Stimulated activated CD4-positive, alpha-beta T cell treated with anti-CD3 and anti-CD28 coated beads, Interleukin-1b, Interleukin-23, amount 100 ng/mL, for 48 hours (primary cell): ENCODE results near the gene DOCK2.
"Not testable (repeated sequence)": the region's sequence is repeated elsewhere in the genome, so short reads cannot be mapped to it uniquely, and the experiment has no call there.

ENCODE experiments used
- DNase-seq: peaks from one replicate; pipeline ENCODE4 v3.0.0-alpha.2; 2020

The DOCK2 gene

GRCh38 chr5:169641253-169641652 lies 4.2 kb downstream of the DOCK2 start:
- no peak for DNase-seq

- DNase-seq, result no peak
Observed at GRCh38 chr5:169646856-169647255, 9.8 kb downstream of the DOCK2 start.

- no peak for DNase-seq
Observed at GRCh38 chr5:169647566-169647965, 10.5 kb downstream of the DOCK2 start.

- no peak for DNase-seq
Observed at GRCh38 chr5:169648725-169649310, 11.7 kb downstream of the DOCK2 start.

- peak; percentile 49 for DNase-seq
Observed at GRCh38 chr5:169649486-169649885, 12.4 kb downstream of the DOCK2 start.

GRCh38 chr5:169650701-169651331 lies 13.7 kb downstream of the DOCK2 start:
- DNase-seq, result no peak

GRCh38 chr5:169651526-169651925 lies 14.5 kb downstream of the DOCK2 start:
- DNase-seq, result no peak

GRCh38 chr5:169652057-169652456 lies 15.0 kb downstream of the DOCK2 start:
- DNase-seq, result no peak

GRCh38 chr5:169653091-169653490 lies 16.0 kb downstream of the DOCK2 start:
- DNase-seq, result no peak

- no peak for DNase-seq
Observed at GRCh38 chr5:169655353-169655752, 18.3 kb downstream of the DOCK2 start.

GRCh38 chr5:169656125-169656901 lies 19.2 kb downstream of the DOCK2 start:
- no peak for DNase-seq

GRCh38 chr5:169657127-169657526 lies 20.1 kb downstream of the DOCK2 start:
- no peak for DNase-seq

GRCh38 chr5:169662451-169662850 lies 25.4 kb downstream of the DOCK2 start:
- DNase-seq, result not testable (repeated sequence)

- DNase-seq, result no peak
Observed at GRCh38 chr5:169663537-169663936, 26.5 kb downstream of the DOCK2 start.

- DNase-seq, result no peak
Observed at GRCh38 chr5:169666365-169666764, 29.3 kb downstream of the DOCK2 start.

GRCh38 chr5:169667896-169668674 lies 31.0 kb downstream of the DOCK2 start:
- DNase-seq, result no peak

- no peak for DNase-seq
Observed at GRCh38 chr5:169668732-169669131, 31.7 kb downstream of the DOCK2 start.

- no peak for DNase-seq
Observed at GRCh38 chr5:169670769-169671525, 33.9 kb downstream of the DOCK2 start.

GRCh38 chr5:169682026-169682425 lies 45.0 kb downstream of the DOCK2 start:
- no peak for DNase-seq

GRCh38 chr5:169686137-169686536 lies 49.1 kb downstream of the DOCK2 start:
- DNase-seq, result no peak

- no peak for DNase-seq
Observed at GRCh38 chr5:169688106-169688505, 51.0 kb downstream of the DOCK2 start.

- no peak for DNase-seq
Observed at GRCh38 chr5:169691471-169691870, 54.4 kb downstream of the DOCK2 start.
